Measurements from ENCODE around the gene ARID2.

DNA sequence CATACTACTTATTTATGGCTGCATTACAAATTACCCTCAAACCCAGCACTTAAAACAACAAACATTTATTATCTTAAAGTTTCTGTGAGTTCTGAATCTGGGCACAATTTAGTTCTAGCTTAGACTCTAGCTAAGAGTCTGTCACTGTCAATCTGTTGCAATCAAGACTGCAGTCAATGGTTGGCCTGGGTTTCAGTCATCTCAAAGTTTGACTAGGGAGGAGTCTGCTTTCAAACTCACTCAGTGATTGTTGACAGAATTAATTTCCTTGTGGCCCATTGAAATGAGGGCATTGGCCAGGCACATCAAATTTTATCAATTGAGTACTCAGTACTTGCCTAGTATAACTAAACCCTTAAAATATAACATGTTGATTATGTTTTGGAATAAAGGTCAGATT is 51.6 kb downstream of the ARID2 start:
- TF ChIP-seq, protein P1, sequence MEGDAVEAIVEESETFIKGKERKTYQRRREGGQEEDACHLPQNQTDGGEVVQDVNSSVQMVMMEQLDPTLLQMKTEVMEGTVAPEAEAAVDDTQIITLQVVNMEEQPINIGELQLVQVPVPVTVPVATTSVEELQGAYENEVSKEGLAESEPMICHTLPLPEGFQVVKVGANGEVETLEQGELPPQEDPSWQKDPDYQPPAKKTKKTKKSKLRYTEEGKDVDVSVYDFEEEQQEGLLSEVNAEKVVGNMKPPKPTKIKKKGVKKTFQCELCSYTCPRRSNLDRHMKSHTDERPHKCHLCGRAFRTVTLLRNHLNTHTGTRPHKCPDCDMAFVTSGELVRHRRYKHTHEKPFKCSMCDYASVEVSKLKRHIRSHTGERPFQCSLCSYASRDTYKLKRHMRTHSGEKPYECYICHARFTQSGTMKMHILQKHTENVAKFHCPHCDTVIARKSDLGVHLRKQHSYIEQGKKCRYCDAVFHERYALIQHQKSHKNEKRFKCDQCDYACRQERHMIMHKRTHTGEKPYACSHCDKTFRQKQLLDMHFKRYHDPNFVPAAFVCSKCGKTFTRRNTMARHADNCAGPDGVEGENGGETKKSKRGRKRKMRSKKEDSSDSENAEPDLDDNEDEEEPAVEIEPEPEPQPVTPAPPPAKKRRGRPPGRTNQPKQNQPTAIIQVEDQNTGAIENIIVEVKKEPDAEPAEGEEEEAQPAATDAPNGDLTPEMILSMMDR (IDR thresholded peaks at IDR 0.05), result no peak
- TF ChIP-seq EP300 (IDR thresholded peaks at IDR 0.05), result no peak
- no peak for TF ChIP-seq POLR2A (IDR thresholded peaks at IDR 0.05)
- TF ChIP-seq POLR2AphosphoS5 (IDR thresholded peaks at IDR 0.05), result no peak
